Neural progenitor cell (in vitro differentiated cells): ENCODE measurements around the gene TMED3. TPM values are rescaled to one million over a fixed set of nuclear protein-coding genes. Genes with fewer than 3 reads are reported as not detected.

Experiments
- DNase-seq: peaks from one replicate; pipeline ENCODE4 v3.0.0-alpha.2; 2016; ENCODE audit warnings: low spot score
- H2AFZ ChIP-seq: fragments of 200-600 bp; sonication (generic); replicated peaks from 2 replicates; pipeline ENCODE4 v1.6.1; 2016; ENCODE audit warnings: antibody characterized with exemption
- H3F3A ChIP-seq: fragments of 200-600 bp; sonication (generic); 2 replicates; pipeline ENCODE4 v1.6.1; 2016; ENCODE audit warnings: antibody characterized with exemption, low read depth
- H3K27ac ChIP-seq: fragments of 200-600 bp; sonication (generic); 2 replicates; pipeline ENCODE4 v1.5.1; 2016; ENCODE audit warnings: mild to moderate bottlenecking
- H3K27me3 ChIP-seq: fragments of 200-600 bp; sonication (generic); 2 replicates; pipeline ENCODE4 v1.6.1; 2016; ENCODE audit warnings: mild to moderate bottlenecking, moderate library complexity
- H3K36me3 ChIP-seq: fragments of 200-600 bp; sonication (generic); 2 replicates; pipeline ENCODE4 v1.5.1; 2016
- H3K4me1 ChIP-seq: fragments of 200-600 bp; sonication (generic); 2 replicates; pipeline ENCODE4 v1.6.1; 2016; ENCODE audit warnings: mixed run types
- H3K4me2 ChIP-seq: fragments of 200-600 bp; sonication (generic); 2 replicates; pipeline ENCODE4 v1.6.1; 2016
- H3K4me3 ChIP-seq: fragments of 200-600 bp; sonication (generic); 2 replicates; pipeline ENCODE4 v1.5.1; 2016
- H3K79me2 ChIP-seq: fragments of 200-600 bp; sonication (generic); 2 replicates; pipeline ENCODE4 v1.6.1; 2016; ENCODE audit warnings: low read depth
- H3K9ac ChIP-seq: fragments of 200-600 bp; sonication (generic); 2 replicates; pipeline ENCODE4 v1.6.1; 2016
- H3K9me3 ChIP-seq: fragments of 200-600 bp; sonication (generic); 2 replicates; pipeline ENCODE4 v1.5.1; 2016; ENCODE audit warnings: low read depth
- H4K20me1 ChIP-seq: fragments of 200-600 bp; sonication (generic); 2 replicates; pipeline ENCODE4 v1.6.1; 2016; ENCODE audit warnings: low read depth
- H3K27ac Mint-ChIP-seq: 3 replicates; pipeline ENCODE4 v1.8.0; 2021; ENCODE audit warnings: mixed read lengths
- H3K27me3 Mint-ChIP-seq: 2 replicates; pipeline ENCODE4 v1.8.0; 2022; ENCODE audit warnings: low read depth, mild to moderate bottlenecking, inconsistent platforms, moderate library complexity, mixed read lengths; ENCODE audit not compliant: insufficient read depth
- H3K36me3 Mint-ChIP-seq: 3 replicates; pipeline ENCODE4 v1.8.0; 2021; ENCODE audit warnings: mixed read lengths
- H3K4me1 Mint-ChIP-seq: 3 replicates; pipeline ENCODE4 v1.8.0; 2021; ENCODE audit warnings: mixed read lengths
- H3K4me3 Mint-ChIP-seq: 3 replicates; pipeline ENCODE4 v1.8.0; 2021; ENCODE audit warnings: mild to moderate bottlenecking, moderate library complexity, mixed read lengths
- H3K9me3 Mint-ChIP-seq: 3 replicates; pipeline ENCODE4 v1.8.0; 2020; ENCODE audit warnings: mixed read lengths
- EZH2 ChIP-seq: fragments of 200-600 bp; sonication (generic); IDR thresholded peaks from 2 replicates; pipeline ENCODE4 v1.6.1; 2017; ENCODE audit warnings: antibody characterized with exemption, mild to moderate bottlenecking, moderate library complexity
- EZH2phosphoT487 ChIP-seq: fragments of 200-600 bp; sonication (generic); IDR thresholded peaks from 2 replicates; pipeline ENCODE4 v1.6.1; 2017; ENCODE audit warnings: antibody characterized with exemption
- total RNA-seq: library from RNA; depleted of rRNA; stranded (reverse); fragments of >200 nt; gene quantifications from 2 replicates; pipeline ENCODE4 v1.2.3, GENCODE V29; 2015; ENCODE audit warnings: low replicate concordance
- TF ChIP-seq, protein P1 (sequence below): fragments of 200-600 bp; sonication (generic); IDR thresholded peaks from 2 replicates; pipeline ENCODE4 v1.5.1; 2017; ENCODE audit warnings: antibody characterized with exemption, mild to moderate bottlenecking

The TMED3 gene
- total RNA-seq, 1 donor from 2014 or later = 28.5 TPM

DNA sequence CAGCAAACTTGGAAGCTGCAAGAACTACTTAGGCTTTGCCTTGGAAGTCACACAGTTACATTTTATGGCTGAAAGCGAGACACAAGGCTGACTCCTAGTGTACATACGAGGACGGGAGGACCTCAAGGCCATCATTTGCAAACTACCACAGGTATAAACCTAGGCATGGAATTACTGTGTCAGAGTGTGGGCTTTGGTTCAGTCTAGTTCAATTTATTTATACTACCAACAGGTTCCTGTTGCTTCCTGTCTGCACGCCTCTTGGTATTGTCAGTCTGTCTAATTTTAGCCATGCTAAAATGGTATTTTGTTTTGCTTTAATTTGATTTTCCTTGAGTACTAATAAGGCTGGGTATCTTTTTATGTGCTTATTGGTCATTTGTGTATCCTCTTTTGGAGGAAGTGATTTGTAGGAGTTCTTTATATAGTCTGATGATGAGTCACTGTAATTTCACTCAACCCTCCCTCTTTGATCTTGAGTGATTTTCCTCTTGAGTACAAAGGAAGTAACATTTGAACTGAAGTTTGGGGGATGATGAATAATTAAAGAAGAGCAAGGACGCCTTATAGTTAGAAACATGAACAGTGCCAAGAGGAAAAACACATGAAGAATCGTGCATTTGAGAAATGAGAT lies 20.2 kb upstream of the TMED3 start:
- no peaks in the 10 kb centered on the region for H3K9me3 ChIP-seq
- H3K27me3 ChIP-seq = peaks cover 70% of the 10 kb centered on the region
- H3K27me3 Mint-ChIP-seq = peaks cover 14% of the 10 kb centered on the region
- no peaks in the 10 kb centered on the region for H3K9me3 Mint-ChIP-seq
- H4K20me1 ChIP-seq = no peaks in the 10 kb centered on the region
- no peak overlapping the region for H3K27ac Mint-ChIP-seq
- H3K9ac ChIP-seq = no peak overlapping the region
- H3K4me3 Mint-ChIP-seq = no peak overlapping the region
- no peaks in the 10 kb centered on the region for H3K36me3 Mint-ChIP-seq
- H3F3A ChIP-seq = no peaks in the 10 kb centered on the region
- no peak for DNase-seq
- H3K36me3 ChIP-seq = no peaks in the 10 kb centered on the region
- TF ChIP-seq EZH2phosphoT487 = no peak
- TF ChIP-seq, protein P1, sequence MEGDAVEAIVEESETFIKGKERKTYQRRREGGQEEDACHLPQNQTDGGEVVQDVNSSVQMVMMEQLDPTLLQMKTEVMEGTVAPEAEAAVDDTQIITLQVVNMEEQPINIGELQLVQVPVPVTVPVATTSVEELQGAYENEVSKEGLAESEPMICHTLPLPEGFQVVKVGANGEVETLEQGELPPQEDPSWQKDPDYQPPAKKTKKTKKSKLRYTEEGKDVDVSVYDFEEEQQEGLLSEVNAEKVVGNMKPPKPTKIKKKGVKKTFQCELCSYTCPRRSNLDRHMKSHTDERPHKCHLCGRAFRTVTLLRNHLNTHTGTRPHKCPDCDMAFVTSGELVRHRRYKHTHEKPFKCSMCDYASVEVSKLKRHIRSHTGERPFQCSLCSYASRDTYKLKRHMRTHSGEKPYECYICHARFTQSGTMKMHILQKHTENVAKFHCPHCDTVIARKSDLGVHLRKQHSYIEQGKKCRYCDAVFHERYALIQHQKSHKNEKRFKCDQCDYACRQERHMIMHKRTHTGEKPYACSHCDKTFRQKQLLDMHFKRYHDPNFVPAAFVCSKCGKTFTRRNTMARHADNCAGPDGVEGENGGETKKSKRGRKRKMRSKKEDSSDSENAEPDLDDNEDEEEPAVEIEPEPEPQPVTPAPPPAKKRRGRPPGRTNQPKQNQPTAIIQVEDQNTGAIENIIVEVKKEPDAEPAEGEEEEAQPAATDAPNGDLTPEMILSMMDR = no peak
- no peak for TF ChIP-seq EZH2
- no peak overlapping the region for H3K4me2 ChIP-seq
- no peaks in the 10 kb centered on the region for H3K79me2 ChIP-seq
- H3K4me1 Mint-ChIP-seq = no peaks in the 10 kb centered on the region
- H3K4me1 ChIP-seq = no peaks in the 10 kb centered on the region
- H3K4me3 ChIP-seq = no peak overlapping the region
- H3K27ac ChIP-seq = no peak overlapping the region
- H2AFZ ChIP-seq = no peak overlapping the region

DNA sequence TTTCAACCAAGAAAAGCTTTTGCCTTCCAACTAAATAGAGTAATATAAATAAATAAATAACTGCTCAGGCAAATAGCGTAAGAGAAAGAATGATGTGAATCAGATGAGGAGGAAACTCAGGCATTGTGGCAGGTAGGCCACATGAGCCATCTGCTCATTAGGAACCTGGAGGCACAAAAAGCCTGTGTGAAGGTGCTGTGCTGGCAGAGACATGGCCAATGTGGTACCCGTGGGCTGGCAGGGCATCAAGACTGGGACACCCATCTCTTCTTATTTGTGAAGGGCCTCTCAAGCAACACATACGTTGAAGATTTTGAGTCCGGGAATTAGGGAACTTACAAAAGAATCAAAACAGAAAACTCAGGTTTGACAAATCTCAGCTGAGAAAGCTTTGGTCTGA lies 18.9 kb upstream of the TMED3 start:
- H3K36me3 Mint-ChIP-seq = no peaks in the 10 kb centered on the region
- Histone ChIP-seq H2AFZ (no peak overlapping the region), H3K27ac (no peak overlapping the region), H3K9ac (no peak overlapping the region), H4K20me1 (no peaks in the 10 kb centered on the region), H3K4me1 (no peaks in the 10 kb centered on the region), H3K27me3 (peaks cover 58% of the 10 kb centered on the region), H3K79me2 (no peaks in the 10 kb centered on the region), H3K4me3 (no peak overlapping the region), H3K9me3 (no peaks in the 10 kb centered on the region), H3K4me2 (no peak overlapping the region), H3F3A (no peaks in the 10 kb centered on the region), H3K36me3 (no peaks in the 10 kb centered on the region)
- TF ChIP-seq, protein P1 = no peak
- TF ChIP-seq EZH2phosphoT487 (no peak), EZH2 (no peak)
- no peak overlapping the region for H3K4me3 Mint-ChIP-seq
- no peaks in the 10 kb centered on the region for H3K4me1 Mint-ChIP-seq
- peaks cover 8% of the 10 kb centered on the region for H3K27me3 Mint-ChIP-seq
- H3K9me3 Mint-ChIP-seq = no peaks in the 10 kb centered on the region
- DNase-seq = no peak
- no peak overlapping the region for H3K27ac Mint-ChIP-seq

DNA sequence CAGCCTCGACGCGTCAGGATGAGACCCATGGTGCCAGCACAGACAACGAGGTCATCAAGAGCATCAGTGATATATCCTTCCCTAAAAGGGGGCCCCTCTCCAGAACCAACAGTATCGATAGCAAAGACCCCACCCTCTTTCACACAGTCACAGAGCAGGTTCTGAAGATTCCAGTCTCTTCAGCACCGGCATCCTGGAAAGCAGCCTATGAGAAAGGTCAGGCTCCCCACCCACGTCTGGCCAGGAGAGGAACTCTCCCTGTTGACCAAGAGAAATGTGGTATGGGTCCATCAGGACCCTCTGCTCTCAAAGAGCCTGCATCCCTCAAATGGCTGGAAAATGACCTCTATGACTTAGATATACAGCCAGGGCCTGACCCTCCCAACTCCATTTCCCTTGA lies 16.8 kb upstream of the TMED3 start:
- Mint-ChIP-seq H3K4me3 (no peak overlapping the region), H3K27me3 (peaks cover 3% of the 10 kb centered on the region), H3K4me1 (peaks cover 5% of the 10 kb centered on the region), H3K36me3 (no peaks in the 10 kb centered on the region), H3K9me3 (no peaks in the 10 kb centered on the region), H3K27ac (no peak overlapping the region)
- no peak overlapping the region for H3K4me2 ChIP-seq
- H2AFZ ChIP-seq = no peak overlapping the region
- no peak for TF ChIP-seq EZH2
- no peak for TF ChIP-seq EZH2phosphoT487
- TF ChIP-seq, protein P1 = no peak
- peaks cover 63% of the 10 kb centered on the region for H3K27me3 ChIP-seq
- H4K20me1 ChIP-seq = no peaks in the 10 kb centered on the region
- H3F3A ChIP-seq = no peaks in the 10 kb centered on the region
- no peak overlapping the region for H3K27ac ChIP-seq
- no peak overlapping the region for H3K9ac ChIP-seq
- no peak overlapping the region for H3K4me3 ChIP-seq
- H3K36me3 ChIP-seq = no peaks in the 10 kb centered on the region
- H3K4me1 ChIP-seq = no peaks in the 10 kb centered on the region
- H3K9me3 ChIP-seq = no peaks in the 10 kb centered on the region
- no peaks in the 10 kb centered on the region for H3K79me2 ChIP-seq
- peak; percentile 20 for DNase-seq
